Uterus (tissue), 4 donors: Measurements from ENCODE around the gene SERINC2. TPM values are rescaled to one million over a fixed set of nuclear protein-coding genes. Genes with fewer than 3 reads are reported as not detected.

Experiments
- DNase-seq, 2 donors: peaks; one replicate each; pipeline ENCODE4 v3.0.0-alpha.2; 2019 to 2020
- H3K27ac ChIP-seq, 2 donors: fragments of 200-600 bp; sonication (generic); 1 replicate in 1 of 2; 2 replicates in 1 of 2; pipeline ENCODE4 v1.5.1; 2016 to 2018
- H3K27me3 ChIP-seq, 2 donors: fragments of 200-600 bp; sonication (generic); one replicate each; pipeline ENCODE4 v1.5.1; 2018 to 2019; ENCODE audit warnings: control low read depth in 1 of 2
- H3K36me3 ChIP-seq, 2 donors: fragments of 200-600 bp; sonication (generic); one replicate each; pipeline ENCODE4 v1.5.1; 2019; ENCODE audit warnings: control low read depth in 1 of 2
- H3K4me1 ChIP-seq, 2 donors: fragments of 200-600 bp; sonication (generic); one replicate each; pipeline ENCODE4 v1.5.1; 2018 to 2019; ENCODE audit warnings: control low read depth in 1 of 2
- H3K4me3 ChIP-seq, 2 donors: fragments of 200-600 bp; sonication (generic); 1 replicate in 1 of 2; 2 replicates in 1 of 2; pipeline ENCODE4 v1.5.1; 2018 to 2019; ENCODE audit warnings: mild to moderate bottlenecking in 1 of 2
- H3K9me3 ChIP-seq, 2 donors: fragments of 200-600 bp; sonication (generic); one replicate each; pipeline ENCODE4 v1.5.1; 2019; ENCODE audit warnings: control low read depth in 1 of 2
- POLR2A ChIP-seq, 2 donors: fragments of 450-650 bp; IDR thresholded peaks; one replicate each; pipeline ENCODE4 v1.6.1; 2016; ENCODE audit warnings: antibody characterized with exemption in 2 of 2, mild to moderate bottlenecking in 1 of 2, moderate library complexity in 1 of 2
- intact Hi-C: fragments of 100-400 bp; cut with DNase I; formaldehyde crosslinking; loops from one replicate; pipeline ENCODE4 v1.15.1; 2023; ENCODE audit warnings: low total_unique reads
- total RNA-seq, 4 donors: library from RNA; depleted of rRNA in 3 of 4; stranded (reverse); fragments of >200 nt in 3 of 4; gene quantifications; one replicate each; pipeline versions ENCODE4 v1.1.0 to v1.2.4, GENCODE V29; 2014 to 2023
- TF ChIP-seq, protein P1 (sequence below), 4 experiments: fragments of 200-600 bp in 2 of 4; fragments of 450-650 bp in 2 of 4; sonication (generic) in 2 of 4; IDR thresholded peaks; one replicate each; pipeline ENCODE4 v1.5.1; 2016 to 2019; ENCODE audit warnings: antibody characterized with exemption in 4 of 4, mild to moderate bottlenecking in 2 of 4, moderate library complexity in 1 of 4
- donor health status: DM: yes; HTN: yes; CAD: no.

Gene SERINC2
- total RNA-seq, 4 donors from 2014 or later = 0.29 to 3.9 (median 1.7) TPM; not detected in 1

DNA sequence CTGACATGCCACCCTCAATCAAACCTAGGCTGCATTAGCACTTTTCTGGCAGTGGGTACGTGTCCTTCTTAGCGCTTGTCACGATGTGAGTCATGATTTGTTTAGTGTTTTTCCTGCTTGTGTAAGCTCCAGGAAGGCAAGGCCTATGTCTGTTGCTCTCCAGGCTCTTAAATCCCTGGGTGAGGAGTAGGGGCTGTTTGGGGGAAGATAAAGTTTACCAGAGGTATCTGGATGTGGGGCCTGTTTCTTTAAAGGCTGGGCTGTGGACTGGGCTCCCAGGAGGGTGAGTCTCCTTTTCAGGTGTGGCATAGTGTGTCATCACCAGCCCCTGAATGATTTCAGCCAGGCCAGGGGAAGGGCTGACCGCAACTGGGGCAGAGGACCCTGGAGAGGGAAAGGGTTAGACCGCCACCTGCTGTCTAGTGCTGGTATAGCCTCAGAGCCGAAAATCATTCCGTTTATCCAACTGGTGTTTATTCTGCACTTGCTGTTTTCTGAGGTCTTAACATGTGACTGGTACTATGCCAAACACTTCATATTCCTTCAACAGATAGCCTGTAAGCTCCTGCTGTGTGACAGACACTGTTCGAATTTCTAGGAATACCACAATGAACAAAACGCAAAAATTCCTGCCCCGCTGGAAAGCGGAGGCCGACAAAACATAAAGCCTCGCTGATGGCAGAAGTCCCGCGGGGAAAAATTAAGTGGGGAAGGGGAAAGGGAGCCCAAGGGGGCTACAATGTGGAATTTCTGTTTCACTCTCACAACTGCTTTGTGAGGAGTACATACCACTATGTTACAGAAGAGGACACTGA lies 9.7 kb downstream of the SERINC2 start:
- no peak overlapping the region for H3K27ac ChIP-seq
- H3K9me3 ChIP-seq = no peaks in the 10 kb centered on the region
- intact Hi-C loops = no loop called here
- no peak for TF ChIP-seq POLR2A (IDR thresholded peaks at IDR 0.05)
- TF ChIP-seq, protein P1, sequence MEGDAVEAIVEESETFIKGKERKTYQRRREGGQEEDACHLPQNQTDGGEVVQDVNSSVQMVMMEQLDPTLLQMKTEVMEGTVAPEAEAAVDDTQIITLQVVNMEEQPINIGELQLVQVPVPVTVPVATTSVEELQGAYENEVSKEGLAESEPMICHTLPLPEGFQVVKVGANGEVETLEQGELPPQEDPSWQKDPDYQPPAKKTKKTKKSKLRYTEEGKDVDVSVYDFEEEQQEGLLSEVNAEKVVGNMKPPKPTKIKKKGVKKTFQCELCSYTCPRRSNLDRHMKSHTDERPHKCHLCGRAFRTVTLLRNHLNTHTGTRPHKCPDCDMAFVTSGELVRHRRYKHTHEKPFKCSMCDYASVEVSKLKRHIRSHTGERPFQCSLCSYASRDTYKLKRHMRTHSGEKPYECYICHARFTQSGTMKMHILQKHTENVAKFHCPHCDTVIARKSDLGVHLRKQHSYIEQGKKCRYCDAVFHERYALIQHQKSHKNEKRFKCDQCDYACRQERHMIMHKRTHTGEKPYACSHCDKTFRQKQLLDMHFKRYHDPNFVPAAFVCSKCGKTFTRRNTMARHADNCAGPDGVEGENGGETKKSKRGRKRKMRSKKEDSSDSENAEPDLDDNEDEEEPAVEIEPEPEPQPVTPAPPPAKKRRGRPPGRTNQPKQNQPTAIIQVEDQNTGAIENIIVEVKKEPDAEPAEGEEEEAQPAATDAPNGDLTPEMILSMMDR (IDR thresholded peaks at IDR 0.05) = peak; percentile 81 to 88 (median 84)
- peak; percentile 52 to 63 for DNase-seq
- H3K4me3 ChIP-seq = no peak overlapping the region
- no peaks in the 10 kb centered on the region for H3K4me1 ChIP-seq
- H3K36me3 ChIP-seq = no peaks in the 10 kb centered on the region
- H3K27me3 ChIP-seq = no peaks in the 10 kb centered on the region

DNA sequence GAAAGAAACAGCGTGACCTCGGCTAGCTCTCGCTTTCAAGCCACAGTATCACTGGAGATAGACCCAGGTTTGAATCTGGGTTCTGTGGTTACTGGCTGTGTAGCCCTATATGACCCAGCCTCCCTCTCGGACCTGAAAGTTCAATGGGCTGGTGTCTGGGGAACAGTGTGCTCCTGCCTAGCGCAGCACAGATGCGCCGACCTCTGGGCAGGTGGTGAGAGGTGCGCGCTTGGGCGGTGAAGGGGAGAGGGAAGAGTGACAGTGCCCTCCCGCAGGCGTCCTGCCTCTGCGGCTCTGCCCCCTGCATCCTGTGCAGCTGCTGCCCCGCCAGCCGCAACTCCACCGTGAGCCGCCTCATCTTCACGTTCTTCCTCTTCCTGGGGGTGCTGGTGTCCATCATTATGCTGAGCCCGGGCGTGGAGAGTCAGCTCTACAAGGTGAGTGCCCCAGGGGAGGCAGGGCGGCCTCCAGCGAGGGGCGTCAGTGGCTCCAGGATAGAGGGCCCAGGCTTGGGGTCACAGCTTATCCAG lies 10.5 kb downstream of the SERINC2 start:
- Histone ChIP-seq H3K36me3 (no peaks in the 10 kb centered on the region), H3K4me3 (no peak overlapping the region), H3K27me3 (no peaks in the 10 kb centered on the region), H3K4me1 (no peaks in the 10 kb centered on the region), H3K9me3 (no peaks in the 10 kb centered on the region), H3K27ac (no peak overlapping the region)
- DNase-seq = no peak
- intact Hi-C loops = no loop called here
- no peak for TF ChIP-seq POLR2A (IDR thresholded peaks at IDR 0.05)
- TF ChIP-seq, protein P1 (IDR thresholded peaks at IDR 0.05) = no peak

DNA sequence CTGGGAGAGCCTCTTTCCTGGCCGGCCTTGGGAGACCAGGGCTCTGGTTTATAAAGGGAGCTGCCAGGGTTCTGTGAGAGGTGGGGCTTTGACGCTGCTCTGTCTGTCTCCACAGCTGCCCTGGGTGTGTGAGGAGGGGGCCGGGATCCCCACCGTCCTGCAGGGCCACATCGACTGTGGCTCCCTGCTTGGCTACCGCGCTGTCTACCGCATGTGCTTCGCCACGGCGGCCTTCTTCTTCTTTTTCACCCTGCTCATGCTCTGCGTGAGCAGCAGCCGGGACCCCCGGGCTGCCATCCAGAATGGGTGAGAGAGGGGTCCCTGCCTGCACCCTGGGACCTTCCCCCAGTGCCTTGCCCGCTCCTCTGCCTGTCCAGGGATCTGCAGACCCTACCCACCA lies 11.6 kb downstream of the SERINC2 start:
- Histone ChIP-seq H3K27ac (no peak overlapping the region), H3K27me3 (no peaks in the 10 kb centered on the region), H3K36me3 (no peaks in the 10 kb centered on the region), H3K9me3 (no peaks in the 10 kb centered on the region), H3K4me3 (no peak overlapping the region), H3K4me1 (no peaks in the 10 kb centered on the region)
- TF ChIP-seq POLR2A (IDR thresholded peaks at IDR 0.05) = no peak
- TF ChIP-seq, protein P1 (IDR thresholded peaks at IDR 0.05) = no peak
- DNase-seq = no peak
- intact Hi-C loops = no loop called here

DNA sequence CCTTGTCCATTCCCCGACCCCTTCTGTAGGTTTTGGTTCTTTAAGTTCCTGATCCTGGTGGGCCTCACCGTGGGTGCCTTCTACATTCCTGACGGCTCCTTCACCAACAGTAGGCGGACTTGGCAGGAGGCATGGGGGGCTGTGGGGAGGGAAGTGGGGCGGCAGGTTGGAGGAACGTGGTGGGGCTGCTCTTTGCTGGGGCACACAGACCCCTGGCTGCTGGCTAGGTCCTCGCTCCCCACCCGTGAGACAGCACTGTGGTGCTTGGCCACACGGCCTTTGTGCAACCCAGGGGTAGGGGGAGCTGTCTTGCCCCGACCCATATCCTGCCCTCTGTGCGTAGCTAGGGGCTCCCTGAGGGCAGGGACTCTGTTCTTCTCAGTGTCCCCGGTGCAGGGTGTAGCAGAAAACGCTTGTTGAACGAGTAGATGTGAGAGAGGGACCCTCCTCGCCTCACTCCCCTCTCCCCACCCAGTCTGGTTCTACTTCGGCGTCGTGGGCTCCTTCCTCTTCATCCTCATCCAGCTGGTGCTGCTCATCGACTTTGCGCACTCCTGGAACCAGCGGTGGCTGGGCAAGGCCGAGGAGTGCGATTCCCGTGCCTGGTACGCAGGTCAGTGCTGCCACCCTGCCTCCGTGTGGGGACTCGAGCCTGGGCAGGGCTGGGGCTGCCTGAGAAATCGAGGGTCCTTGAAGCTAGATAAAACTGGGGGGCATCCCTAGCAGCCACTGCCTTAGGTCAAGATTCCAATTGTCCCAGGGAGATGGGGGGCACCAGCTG lies 12.5 kb downstream of the SERINC2 start:
- intact Hi-C loops = no loop called here
- Histone ChIP-seq H3K9me3 (no peaks in the 10 kb centered on the region), H3K36me3 (no peaks in the 10 kb centered on the region), H3K4me1 (no peaks in the 10 kb centered on the region), H3K27ac (no peak overlapping the region), H3K4me3 (no peak overlapping the region), H3K27me3 (no peaks in the 10 kb centered on the region)
- no peak for TF ChIP-seq POLR2A (IDR thresholded peaks at IDR 0.05)
- TF ChIP-seq, protein P1 (IDR thresholded peaks at IDR 0.05) = no peak
- no peak for DNase-seq
